Measurements from ENCODE around the gene STOML1.

STOML1 gene

GRCh38 chr15:74034206-74034755, 42.2 kb upstream of the STOML1 start:
- no peak overlapping the region for H3K4me3 ChIP-seq (ENCODE audit: low read depth, low read length)
- no peaks in the 10 kb centered on the region for H3K27me3 ChIP-seq (ENCODE audit: insufficient read depth, low read length)
- H2AFZ ChIP-seq (ENCODE audit: low read length, unreplicated experiment) = no peak overlapping the region
- peaks cover 26% of the 10 kb centered on the region for H3K36me3 ChIP-seq (ENCODE audit: insufficient read depth, low read length)
- peaks cover 23% of the 10 kb centered on the region for H3K4me1 ChIP-seq (ENCODE audit: control insufficient read depth, insufficient read depth, low read length, unreplicated experiment)
- peaks cover 7% of the 10 kb centered on the region for H3K79me2 ChIP-seq (ENCODE audit: control insufficient read depth, insufficient read depth, low read length, unreplicated experiment)
- no peak overlapping the region for H3K27ac ChIP-seq (ENCODE audit: low read depth, low read length)

- peaks cover 32% of the 10 kb centered on the region for H3K36me3 ChIP-seq (ENCODE audit: insufficient read depth, low read length)
- H3K27ac ChIP-seq (ENCODE audit: low read depth, low read length) = no peak overlapping the region
- no peak overlapping the region for H2AFZ ChIP-seq (ENCODE audit: low read length, unreplicated experiment)
- no peak overlapping the region for H3K4me3 ChIP-seq (ENCODE audit: low read depth, low read length)
- peaks cover 9% of the 10 kb centered on the region for H3K4me1 ChIP-seq (ENCODE audit: control insufficient read depth, insufficient read depth, low read length, unreplicated experiment)
- H3K79me2 ChIP-seq (ENCODE audit: control insufficient read depth, insufficient read depth, low read length, unreplicated experiment) = peaks cover 7% of the 10 kb centered on the region
- no peaks in the 10 kb centered on the region for H3K27me3 ChIP-seq (ENCODE audit: insufficient read depth, low read length)
These were observed 40.8 kb upstream of the STOML1 start for GRCh38 chr15:74032606-74033561.

GRCh38 chr15:74032046-74032445, 40.0 kb upstream of the STOML1 start:
- H3K4me1 ChIP-seq (ENCODE audit: control insufficient read depth, insufficient read depth, low read length, unreplicated experiment) = peaks cover under 1% of the 10 kb centered on the region
- no peaks in the 10 kb centered on the region for H3K27me3 ChIP-seq (ENCODE audit: insufficient read depth, low read length)
- no peak overlapping the region for H2AFZ ChIP-seq (ENCODE audit: low read length, unreplicated experiment)
- H3K4me3 ChIP-seq (ENCODE audit: low read depth, low read length) = no peak overlapping the region
- peaks cover 16% of the 10 kb centered on the region for H3K79me2 ChIP-seq (ENCODE audit: control insufficient read depth, insufficient read depth, low read length, unreplicated experiment)
- H3K27ac ChIP-seq (ENCODE audit: low read depth, low read length) = no peak overlapping the region
- H3K36me3 ChIP-seq (ENCODE audit: insufficient read depth, low read length) = peaks cover 39% of the 10 kb centered on the region

GRCh38 chr15:74028646-74029045, 36.6 kb upstream of the STOML1 start:
- Histone ChIP-seq H2AFZ (ENCODE audit: low read length, unreplicated experiment) (no peak overlapping the region), H3K27ac (ENCODE audit: low read depth, low read length) (no peak overlapping the region), H3K79me2 (ENCODE audit: control insufficient read depth, insufficient read depth, low read length, unreplicated experiment) (peaks cover 34% of the 10 kb centered on the region), H3K27me3 (ENCODE audit: insufficient read depth, low read length) (no peaks in the 10 kb centered on the region), H3K36me3 (ENCODE audit: insufficient read depth, low read length) (peaks cover 37% of the 10 kb centered on the region), H3K4me1 (ENCODE audit: control insufficient read depth, insufficient read depth, low read length, unreplicated experiment) (peaks cover 22% of the 10 kb centered on the region), H3K4me3 (ENCODE audit: low read depth, low read length) (no peak overlapping the region)

- Histone ChIP-seq H3K27me3 (ENCODE audit: insufficient read depth, low read length) (no peaks in the 10 kb centered on the region), H3K27ac (ENCODE audit: low read depth, low read length) (no peak overlapping the region), H3K79me2 (ENCODE audit: control insufficient read depth, insufficient read depth, low read length, unreplicated experiment) (peaks cover 44% of the 10 kb centered on the region), H3K4me1 (ENCODE audit: control insufficient read depth, insufficient read depth, low read length, unreplicated experiment) (peaks cover 28% of the 10 kb centered on the region), H3K36me3 (ENCODE audit: insufficient read depth, low read length) (peaks cover 42% of the 10 kb centered on the region), H2AFZ (ENCODE audit: low read length, unreplicated experiment) (no peak overlapping the region), H3K4me3 (ENCODE audit: low read depth, low read length) (no peak overlapping the region)
These were observed 35.6 kb upstream of the STOML1 start for GRCh38 chr15:74027688-74028087.

- no peak overlapping the region for H2AFZ ChIP-seq (ENCODE audit: low read length, unreplicated experiment)
- peaks cover 51% of the 10 kb centered on the region for H3K79me2 ChIP-seq (ENCODE audit: control insufficient read depth, insufficient read depth, low read length, unreplicated experiment)
- no peak overlapping the region for H3K27ac ChIP-seq (ENCODE audit: low read depth, low read length)
- H3K36me3 ChIP-seq (ENCODE audit: insufficient read depth, low read length) = peaks cover 44% of the 10 kb centered on the region
- H3K4me3 ChIP-seq (ENCODE audit: low read depth, low read length) = no peak overlapping the region
- H3K27me3 ChIP-seq (ENCODE audit: insufficient read depth, low read length) = no peaks in the 10 kb centered on the region
- peaks cover 28% of the 10 kb centered on the region for H3K4me1 ChIP-seq (ENCODE audit: control insufficient read depth, insufficient read depth, low read length, unreplicated experiment)
These were observed 33.3 kb upstream of the STOML1 start for GRCh38 chr15:74025436-74025835.

- peaks cover 28% of the 10 kb centered on the region for H3K4me1 ChIP-seq (ENCODE audit: control insufficient read depth, insufficient read depth, low read length, unreplicated experiment)
- H3K27ac ChIP-seq (ENCODE audit: low read depth, low read length) = no peak overlapping the region
- H3K27me3 ChIP-seq (ENCODE audit: insufficient read depth, low read length) = no peaks in the 10 kb centered on the region
- H3K4me3 ChIP-seq (ENCODE audit: low read depth, low read length) = no peak overlapping the region
- H3K36me3 ChIP-seq (ENCODE audit: insufficient read depth, low read length) = peaks cover 47% of the 10 kb centered on the region
- no peak overlapping the region for H2AFZ ChIP-seq (ENCODE audit: low read length, unreplicated experiment)
- H3K79me2 ChIP-seq (ENCODE audit: control insufficient read depth, insufficient read depth, low read length, unreplicated experiment) = peaks cover 59% of the 10 kb centered on the region
These were observed 32.6 kb upstream of the STOML1 start for GRCh38 chr15:74024687-74025086.

- Histone ChIP-seq H2AFZ (ENCODE audit: low read length, unreplicated experiment) (no peak overlapping the region), H3K27ac (ENCODE audit: low read depth, low read length) (no peak overlapping the region), H3K4me1 (ENCODE audit: control insufficient read depth, insufficient read depth, low read length, unreplicated experiment) (peaks cover 28% of the 10 kb centered on the region), H3K27me3 (ENCODE audit: insufficient read depth, low read length) (no peaks in the 10 kb centered on the region), H3K4me3 (ENCODE audit: low read depth, low read length) (no peak overlapping the region), H3K79me2 (ENCODE audit: control insufficient read depth, insufficient read depth, low read length, unreplicated experiment) (peaks cover 72% of the 10 kb centered on the region), H3K36me3 (ENCODE audit: insufficient read depth, low read length) (peaks cover 45% of the 10 kb centered on the region)
These were observed 30.8 kb upstream of the STOML1 start for GRCh38 chr15:74022706-74023470.

GRCh38 chr15:74019734-74020133, 27.6 kb upstream of the STOML1 start:
- H3K4me1 ChIP-seq (ENCODE audit: control insufficient read depth, insufficient read depth, low read length, unreplicated experiment) = peaks cover 18% of the 10 kb centered on the region
- no peak overlapping the region for H2AFZ ChIP-seq (ENCODE audit: low read length, unreplicated experiment)
- H3K4me3 ChIP-seq (ENCODE audit: low read depth, low read length) = no peak overlapping the region
- H3K36me3 ChIP-seq (ENCODE audit: insufficient read depth, low read length) = peaks cover 48% of the 10 kb centered on the region
- no peaks in the 10 kb centered on the region for H3K27me3 ChIP-seq (ENCODE audit: insufficient read depth, low read length)
- H3K27ac ChIP-seq (ENCODE audit: low read depth, low read length) = no peak overlapping the region
- H3K79me2 ChIP-seq (ENCODE audit: control insufficient read depth, insufficient read depth, low read length, unreplicated experiment) = peaks cover 84% of the 10 kb centered on the region

- peaks cover 88% of the 10 kb centered on the region for H3K79me2 ChIP-seq (ENCODE audit: control insufficient read depth, insufficient read depth, low read length, unreplicated experiment)
- H3K27me3 ChIP-seq (ENCODE audit: insufficient read depth, low read length) = no peaks in the 10 kb centered on the region
- H3K4me1 ChIP-seq (ENCODE audit: control insufficient read depth, insufficient read depth, low read length, unreplicated experiment) = peaks cover 33% of the 10 kb centered on the region
- H3K4me3 ChIP-seq (ENCODE audit: low read depth, low read length) = no peak overlapping the region
- peaks cover 33% of the 10 kb centered on the region for H3K36me3 ChIP-seq (ENCODE audit: insufficient read depth, low read length)
- no peak overlapping the region for H2AFZ ChIP-seq (ENCODE audit: low read length, unreplicated experiment)
- no peak overlapping the region for H3K27ac ChIP-seq (ENCODE audit: low read depth, low read length)
These were observed 21.3 kb upstream of the STOML1 start for GRCh38 chr15:74013374-74013894.
